CD4-positive, alpha-beta T cell treated with Interleukin-10 for 1 hour (primary cell): ENCODE results near the gene SYNPO2L.
A peak's percentile ranks its signal among the peaks of the same experiment; 100 is the strongest.
"Not testable (repeated sequence)": the region's sequence is repeated elsewhere in the genome, so short reads cannot be mapped to it uniquely, and the experiment has no call there.

ENCODE experiments used
- DNase-seq: peaks from one replicate; pipeline ENCODE4 v3.0.0-alpha.2; 2020

The SYNPO2L gene

GRCh38 chr10:73655990-73656298, at the start of gene SYNPO2L:
Gene SYNPO2L (minus strand): TSS chr10:73656029. CDS start chr10:73655922, 107 bp downstream.
- DNase-seq = no peak

- DNase-seq = not testable (repeated sequence)
Observed at GRCh38 chr10:73703924-73704323, 48.1 kb upstream of the SYNPO2L start.

- DNase-seq = not testable (repeated sequence)
Observed at GRCh38 chr10:73698819-73699218, 43.0 kb upstream of the SYNPO2L start.

GRCh38 chr10:73697675-73698159, 41.9 kb upstream of the SYNPO2L start, which contains the start of gene AGAP5:
Gene AGAP5 (minus strand): TSS chr10:73698109. CDS start chr10:73697755, 354 bp downstream.
- not testable (repeated sequence) for DNase-seq

DNA sequence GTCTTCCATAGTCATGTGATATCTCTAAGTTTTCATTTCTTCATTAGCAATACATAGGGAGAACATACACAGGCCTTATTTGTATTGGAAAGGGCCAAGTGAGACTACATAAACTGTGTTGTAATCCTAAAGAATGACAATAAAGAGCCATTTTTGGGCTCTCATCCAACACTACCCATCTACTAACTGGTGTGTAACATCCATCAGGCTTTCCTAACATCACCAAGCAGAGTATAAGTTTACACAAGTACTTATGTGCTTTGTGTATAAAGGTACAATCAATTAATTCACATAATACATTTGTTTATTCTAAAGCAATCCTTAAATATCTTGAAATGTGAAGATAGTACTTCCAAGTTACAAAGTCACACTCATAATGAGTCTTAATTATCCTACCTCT, 39.5 kb upstream of the SYNPO2L start:
- not testable (repeated sequence) for DNase-seq

DNA sequence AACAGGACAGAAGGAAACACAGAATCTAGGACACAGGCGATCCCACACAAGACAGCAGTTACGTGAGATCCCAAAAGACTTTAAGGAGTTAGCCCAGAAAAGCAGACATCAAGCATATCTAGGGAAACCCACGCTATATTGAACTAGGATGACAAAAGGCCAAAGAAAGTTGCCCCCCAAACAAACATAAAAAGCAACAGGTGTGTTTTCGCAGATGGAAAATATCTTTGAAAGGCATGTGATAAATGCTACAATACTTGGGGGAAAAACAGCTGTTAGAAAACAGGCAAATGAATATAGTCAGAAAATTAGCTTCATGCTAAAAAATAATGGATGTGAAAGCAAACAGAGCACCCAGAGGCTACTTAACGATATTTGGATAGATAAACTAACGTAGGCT, 34.9 kb upstream of the SYNPO2L start:
- DNase-seq = not testable (repeated sequence)

GRCh38 chr10:73689596-73689995, 33.8 kb upstream of the SYNPO2L start:
- not testable (repeated sequence) for DNase-seq

GRCh38 chr10:73687641-73688040, 31.8 kb upstream of the SYNPO2L start:
- not testable (repeated sequence) for DNase-seq

- not testable (repeated sequence) for DNase-seq
Observed at GRCh38 chr10:73674546-73674945, 18.7 kb upstream of the SYNPO2L start.

GRCh38 chr10:73668378-73668777, 12.5 kb upstream of the SYNPO2L start:
- not testable (repeated sequence) for DNase-seq

- not testable (repeated sequence) for DNase-seq
Observed at GRCh38 chr10:73666153-73666809, 10.5 kb upstream of the SYNPO2L start.

GRCh38 chr10:73665581-73665980, 9.8 kb upstream of the SYNPO2L start:
- DNase-seq = not testable (repeated sequence)

DNA sequence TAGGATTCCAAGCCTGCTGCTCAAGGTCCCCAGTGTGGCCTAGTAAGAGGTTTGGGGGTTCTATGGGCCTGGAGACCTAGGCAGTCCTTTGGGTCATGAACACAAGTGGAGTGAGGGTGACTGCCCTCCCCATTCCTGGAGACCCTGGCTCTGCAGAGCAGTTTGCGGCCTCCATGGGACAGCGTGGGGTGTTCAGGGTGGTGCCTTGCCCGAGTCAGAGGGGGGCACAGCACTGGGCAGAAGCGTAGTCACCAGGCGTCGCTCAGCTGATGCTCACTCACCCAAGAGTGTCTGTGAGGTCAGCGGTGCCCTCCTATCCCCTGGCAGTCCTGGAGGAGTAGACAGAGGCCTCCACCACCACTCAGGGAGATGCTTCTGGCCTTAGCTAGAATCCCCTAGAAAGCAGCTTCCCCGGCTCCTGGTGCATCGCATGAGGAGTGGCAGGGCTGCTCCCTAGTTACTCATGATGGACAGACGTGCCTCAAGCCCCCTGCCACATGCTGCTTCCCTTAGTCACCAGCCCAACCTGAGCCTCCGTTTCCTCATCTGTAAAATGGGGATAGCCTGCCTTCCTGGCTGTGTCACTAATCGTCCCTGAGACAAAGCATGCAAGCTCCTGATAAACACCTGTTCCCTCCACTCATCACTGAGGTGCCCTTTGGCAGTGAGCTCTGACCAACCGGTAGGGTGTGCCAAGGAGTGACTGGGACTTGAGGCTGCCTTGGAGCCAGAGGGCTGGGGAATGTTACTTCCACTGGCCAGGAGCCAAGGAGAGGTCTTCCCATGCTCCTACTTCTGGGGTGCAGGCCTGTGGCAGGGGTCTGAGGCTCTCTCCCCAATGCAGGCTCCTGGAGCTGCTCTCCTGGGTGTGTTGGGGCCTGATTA, 8.6 kb upstream of the SYNPO2L start:
- DNase-seq = not testable (repeated sequence)

DNA sequence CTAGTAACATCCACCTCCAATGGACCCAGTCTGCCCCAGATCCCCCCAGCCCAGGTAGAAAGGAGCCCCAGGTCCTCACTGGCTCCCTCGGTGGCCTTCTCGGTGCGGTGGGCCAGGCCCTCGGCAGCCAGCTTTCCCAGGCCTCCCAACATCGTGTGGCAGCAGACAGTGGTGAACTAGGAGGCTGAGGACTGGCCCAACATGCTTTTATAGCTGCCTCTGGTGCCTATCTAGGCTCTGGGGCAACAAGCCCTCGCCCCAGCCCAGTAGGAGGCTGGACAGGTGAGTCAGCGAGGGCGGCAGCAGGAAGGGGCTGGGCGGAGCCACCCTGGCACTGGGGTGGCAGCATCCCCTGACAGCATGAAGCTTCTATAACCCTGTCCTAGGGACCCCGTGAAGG, 7.8 kb upstream of the SYNPO2L start:
- DNase-seq = not testable (repeated sequence)

DNA sequence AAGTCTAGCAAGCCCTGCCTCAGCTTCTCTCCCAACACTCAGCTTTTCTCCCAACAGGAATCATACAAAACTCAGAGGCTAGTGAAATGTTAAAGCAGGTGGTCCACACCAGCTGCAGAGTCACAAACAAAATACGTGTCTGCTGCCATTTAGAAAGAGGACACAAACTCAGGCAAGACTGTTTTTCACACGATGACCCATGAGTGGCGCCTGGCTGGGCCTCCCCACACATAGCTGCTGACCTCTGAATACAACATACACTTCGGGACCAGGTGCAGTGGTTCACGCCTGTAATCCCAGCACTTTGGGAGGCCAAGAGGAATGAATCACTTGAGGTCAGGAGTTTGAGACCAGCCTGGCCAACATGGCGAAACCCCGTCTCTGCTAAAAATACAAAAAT, 6.9 kb upstream of the SYNPO2L start:
- DNase-seq = not testable (repeated sequence)

DNA sequence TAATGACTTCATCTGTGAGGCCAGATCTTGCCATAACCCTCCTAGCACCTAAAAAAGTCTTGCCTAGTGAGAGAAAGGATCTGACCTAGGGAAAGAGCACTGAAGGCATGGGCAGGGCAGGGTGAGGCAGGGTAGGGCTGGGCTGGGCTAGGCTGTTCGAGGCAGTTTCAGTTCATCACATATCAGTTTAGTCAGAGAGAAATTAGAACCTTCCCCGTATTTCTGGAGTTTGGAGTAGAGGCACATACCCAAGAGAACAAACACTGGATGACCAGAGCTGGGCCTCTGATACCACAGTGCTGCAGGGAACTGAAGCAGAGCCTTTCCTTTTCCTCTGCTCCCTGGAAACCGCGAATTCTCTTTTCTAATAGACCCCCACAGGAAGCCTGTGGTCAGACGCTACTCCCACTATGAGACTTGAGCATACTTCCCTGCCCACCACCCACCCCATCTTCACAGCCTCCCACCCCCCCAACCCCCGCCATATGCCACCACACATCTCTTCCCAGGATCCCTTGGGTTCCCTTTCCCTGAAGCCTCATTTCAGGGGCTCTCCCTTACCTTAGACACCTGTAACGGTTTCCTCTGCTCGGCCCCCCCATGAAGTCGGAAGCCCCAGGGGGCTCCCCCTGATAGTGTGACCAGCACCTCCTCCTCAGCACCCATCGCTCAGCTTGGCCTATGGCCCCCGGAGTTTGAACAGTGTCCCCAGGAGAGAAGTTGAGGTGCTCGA, 406 bp downstream of the SYNPO2L start:
- DNase-seq = no peak

GRCh38 chr10:73653701-73654100, 2.1 kb downstream of the SYNPO2L start:
- DNase-seq = no peak

- DNase-seq = no peak
Observed at GRCh38 chr10:73653195-73653594, 2.6 kb downstream of the SYNPO2L start.

DNA sequence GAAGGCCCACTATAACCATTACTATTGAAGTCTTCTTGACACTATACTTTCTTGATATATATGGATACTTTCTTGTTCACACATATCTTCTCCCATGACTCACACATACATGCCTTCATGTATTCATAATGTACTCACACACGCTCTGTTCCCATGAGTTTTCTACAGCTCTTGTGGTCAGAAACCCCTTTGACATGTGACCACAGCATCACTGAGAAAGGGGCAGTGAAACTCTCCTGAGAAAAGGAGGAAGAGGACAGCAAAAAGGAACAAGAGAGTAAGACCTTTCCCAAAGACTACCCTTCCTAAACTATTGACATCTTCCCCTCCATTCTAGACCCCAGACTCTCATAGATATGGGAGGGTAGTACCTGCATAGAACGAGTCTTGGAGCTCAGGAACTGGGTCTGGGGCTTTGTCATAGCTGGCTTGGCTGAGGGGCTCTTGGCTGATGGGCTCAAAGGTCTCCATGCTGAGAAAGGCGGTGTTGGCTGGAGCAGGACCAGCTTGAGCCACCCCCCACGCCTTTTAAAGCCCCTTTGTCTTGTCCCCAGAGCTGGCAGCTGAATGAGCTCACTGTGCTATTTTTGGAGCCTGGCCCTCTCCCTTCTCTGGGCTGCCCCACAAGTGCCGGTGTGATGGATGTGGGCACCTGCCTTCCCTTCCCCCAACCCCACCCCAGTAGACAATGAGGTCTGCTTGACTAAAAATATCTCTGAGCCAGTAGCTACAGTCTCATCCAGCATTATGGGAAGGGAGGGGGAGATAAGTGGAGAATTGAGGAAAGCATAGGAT, 5.1 kb downstream of the SYNPO2L start:
- DNase-seq = peak; percentile 2

- no peak for DNase-seq
Observed at GRCh38 chr10:73649876-73650536, 5.8 kb downstream of the SYNPO2L start.

- no peak for DNase-seq
Observed at GRCh38 chr10:73648975-73649829, 6.6 kb downstream of the SYNPO2L start.
